Jurkat, Clone E6-1 (cell line): ENCODE measurements around the gene NRP1. TPM values are rescaled to one million over a fixed set of nuclear protein-coding genes. Genes with fewer than 3 reads are reported as not detected.
"Not testable (repeated sequence)": the region's sequence is repeated elsewhere in the genome, so short reads cannot be mapped to it uniquely, and the experiment has no call there.

Experiments used
- DNase-seq: peaks from one replicate; pipeline ENCODE4 v3.0.0-alpha.2; 2011; ENCODE audit warnings: low read depth, low spot score
- H3K4me3 ChIP-seq: 2 replicates; pipeline ENCODE4 v1.5.1; 2011; ENCODE audit warnings: mild to moderate bottlenecking, low read length, control low read depth, moderate library complexity
- polyA plus RNA-seq: library from polyadenylated mRNA; unstranded; fragments of >200 nt; gene quantifications from one replicate; pipeline ENCODE4 v1.2.1, GENCODE V29; 2012; ENCODE audit warnings: missing spikeins; ENCODE audit not compliant: insufficient read length, insufficient read depth

The NRP1 gene
- 0.59 TPM for polyA plus RNA-seq

GRCh38 chr10:33334153-33334804 lies at the start of gene NRP1:
TSS of gene NRP1 (minus strand) at chr10:33334667. CDS start at chr10:33334382, 285 bp downstream.
- peak within 1 kb of the TSS; percentile 57 for H3K4me3 ChIP-seq
- DNase-seq, result no peak

GRCh38 chr10:33384201-33384600 lies 49.7 kb upstream of the NRP1 start:
- H3K4me3 ChIP-seq, DNase-seq: not testable (repeated sequence)

- no peak overlapping the region for H3K4me3 ChIP-seq
- no peak for DNase-seq
Measured at GRCh38 chr10:33382921-33383713, 48.6 kb upstream of the NRP1 start.

GRCh38 chr10:33382216-33382600 lies 47.7 kb upstream of the NRP1 start:
- H3K4me3 ChIP-seq, result no peak overlapping the region
- no peak for DNase-seq

- DNase-seq, result no peak
- H3K4me3 ChIP-seq, result no peak overlapping the region
Measured at GRCh38 chr10:33381451-33382215, 47.2 kb upstream of the NRP1 start.

GRCh38 chr10:33377658-33378025 lies 43.2 kb upstream of the NRP1 start:
- DNase-seq, result no peak
- no peak overlapping the region for H3K4me3 ChIP-seq

- H3K4me3 ChIP-seq, result no peak overlapping the region
- DNase-seq, result no peak
Measured at GRCh38 chr10:33376976-33377657, 42.6 kb upstream of the NRP1 start.

- no peak overlapping the region for H3K4me3 ChIP-seq
- no peak for DNase-seq
Measured at GRCh38 chr10:33376476-33376875, 42.0 kb upstream of the NRP1 start.

GRCh38 chr10:33373263-33373662 lies 38.8 kb upstream of the NRP1 start:
- DNase-seq, result no peak
- no peak overlapping the region for H3K4me3 ChIP-seq

GRCh38 chr10:33371234-33371633 lies 36.8 kb upstream of the NRP1 start:
- DNase-seq, result no peak
- H3K4me3 ChIP-seq, result no peak overlapping the region

GRCh38 chr10:33370434-33370930 lies 36.0 kb upstream of the NRP1 start:
- H3K4me3 ChIP-seq, result no peak overlapping the region
- DNase-seq, result no peak

- DNase-seq, result no peak
- no peak overlapping the region for H3K4me3 ChIP-seq
Measured at GRCh38 chr10:33368086-33368485, 33.6 kb upstream of the NRP1 start.

- peak; percentile 1 for DNase-seq
- no peak overlapping the region for H3K4me3 ChIP-seq
Measured at GRCh38 chr10:33365871-33366411, 31.5 kb upstream of the NRP1 start.

GRCh38 chr10:33365301-33365700 lies 30.8 kb upstream of the NRP1 start:
- no peak for DNase-seq
- no peak overlapping the region for H3K4me3 ChIP-seq

- no peak overlapping the region for H3K4me3 ChIP-seq
- DNase-seq, result no peak
Measured at GRCh38 chr10:33363106-33363505, 28.6 kb upstream of the NRP1 start.

- H3K4me3 ChIP-seq, result no peak overlapping the region
- no peak for DNase-seq
Measured at GRCh38 chr10:33358016-33358415, 23.5 kb upstream of the NRP1 start.

GRCh38 chr10:33355274-33355673 lies 20.8 kb upstream of the NRP1 start:
- no peak for DNase-seq
- no peak overlapping the region for H3K4me3 ChIP-seq

GRCh38 chr10:33353853-33354252 lies 19.4 kb upstream of the NRP1 start:
- DNase-seq, result no peak
- no peak overlapping the region for H3K4me3 ChIP-seq

- no peak for DNase-seq
- H3K4me3 ChIP-seq, result no peak overlapping the region
Measured at GRCh38 chr10:33353334-33353733, 18.9 kb upstream of the NRP1 start.
